K562 (cell line): Measurements from ENCODE around the gene PRIM1. TPM values are rescaled to one million over a fixed set of nuclear protein-coding genes. Genes with fewer than 3 reads are reported as not detected.

Experiments
- ARHGAP35 ChIP-seq: fragments of 450-650 bp; IDR thresholded peaks from 2 replicates; pipeline ENCODE4 v1.6.1; 2018; ENCODE audit not compliant: partially characterized antibody
- ELF1 ChIP-seq: fragments of 200-800 bp; sonication (Bioruptor generic); IDR thresholded peaks from 2 replicates; pipeline ENCODE4 v1.6.1; 2016; ENCODE audit warnings: missing genetic modification characterization, missing compliant biosample characterization
- FOXM1 ChIP-seq, 2 experiments: fragments of 450-650 bp in 1 of 2; sonication (generic) in 1 of 2; formaldehyde crosslinking in 1 of 2; IDR thresholded peaks; 2 replicates each; pipeline versions ENCODE4 v1.6.1 to v1.9.0; 2017 to 2022; ENCODE audit warnings: low read depth in 2 of 2, mild to moderate bottlenecking in 2 of 2, missing genetic modification reagents in 1 of 2, moderate library complexity in 1 of 2
- KAT2B ChIP-seq: IDR thresholded peaks from one replicate; pipeline ENCODE4 v1.6.1; 2012; ENCODE audit warnings: low read depth, mild to moderate bottlenecking, control low read depth, inconsistent platforms, low read length, moderate library complexity
- KHSRP ChIP-seq: fragments of 450-650 bp; IDR thresholded peaks from 2 replicates; pipeline ENCODE4 v1.6.1; 2017
- MEF2A ChIP-seq: IDR thresholded peaks from 2 replicates; pipeline ENCODE4 v1.6.1; 2011; ENCODE audit warnings: low read depth, mild to moderate bottlenecking, low read length, moderate library complexity; ENCODE audit not compliant: control insufficient read depth
- NFE2L1 ChIP-seq: fragments of 450-650 bp; IDR thresholded peaks from 2 replicates; pipeline ENCODE4 v1.6.1; 2016; ENCODE audit warnings: missing genetic modification characterization, low read depth, mild to moderate bottlenecking, missing compliant biosample characterization, moderate library complexity, borderline replicate concordance
- OTX1 ChIP-seq: fragments of 450-650 bp; formaldehyde crosslinking; IDR thresholded peaks from 2 replicates; pipeline ENCODE4 v1.4.0; 2022; ENCODE audit warnings: mild to moderate bottlenecking
- PHB2 ChIP-seq: fragments of 450-650 bp; IDR thresholded peaks from 2 replicates; pipeline ENCODE4 v1.6.1; 2017; ENCODE audit warnings: low read depth
- RBFOX2 ChIP-seq: fragments of 200-400 bp; formaldehyde crosslinking; IDR thresholded peaks from 2 replicates; pipeline ENCODE4 v1.6.1; 2017; ENCODE audit warnings: low read depth, mild to moderate bottlenecking, low read length, moderate library complexity
- RFX5 ChIP-seq: IDR thresholded peaks from 2 replicates; pipeline ENCODE4 v1.6.1; 2011; ENCODE audit warnings: low read depth, mild to moderate bottlenecking, improper control_type of control experiment, low read length
- SAP30 ChIP-seq: fragments of 200-600 bp; sonication (generic); IDR thresholded peaks from 2 replicates; pipeline ENCODE4 v1.6.1; 2012; ENCODE audit warnings: borderline replicate concordance, low read depth, mild to moderate bottlenecking, moderate library complexity, low read length, control low read depth, inconsistent platforms; ENCODE audit not compliant: insufficient read depth, poor library complexity, severe bottlenecking
- SP1 ChIP-seq: sonication (generic); formaldehyde crosslinking; IDR thresholded peaks from 2 replicates; pipeline ENCODE4 v1.8.1; 2022; ENCODE audit warnings: mild to moderate bottlenecking, missing genetic modification reagents
- ZFP1 ChIP-seq: fragments of 450-650 bp; formaldehyde crosslinking; IDR thresholded peaks from 2 replicates; pipeline ENCODE4 v1.4.0; 2020; ENCODE audit warnings: mild to moderate bottlenecking, mixed read lengths
- ZNF696 ChIP-seq: fragments of 250-450 bp; sonication (Bioruptor Pico); conservative IDR thresholded peaks from 2 replicates; pipeline ENCODE4 v1.4.0; 2020; ENCODE audit warnings: mild to moderate bottlenecking, moderate library complexity
- polyA plus RNA-seq, 8 experiments: library from polyadenylated mRNA; depleted of rRNA in 4 of 8; stranded (reverse) in 5 of 8; unstranded in 3 of 8; fragments of >200 nt; fragmentation: Nextera tagmentation in 2 of 8; fragmentation: Illumina TruSeq in 1 of 8; extraction: Ambion mirVana in 2 of 8; extraction: Trizol in 1 of 8; gene quantifications; 2 replicates each; pipeline versions ENCODE4 v1.2.1 to v1.2.3, GENCODE V29; 2011 to 2014; ENCODE audit warnings: inconsistent platforms in 1 of 8, missing spikeins in 1 of 8
- total RNA-seq, 7 experiments: library from RNA; depleted of rRNA in 6 of 7; stranded (reverse); fragments of >200 nt in 6 of 7; fragmentation: Illumina TruSeq in 2 of 7; extraction: Trizol in 2 of 7; gene quantifications; 2 replicates each; pipeline versions ENCODE4 v1.2.1 to v1.2.3, GENCODE V29; 2011 to 2021; ENCODE audit warnings: low replicate concordance in 1 of 7
- TF ChIP-seq, protein P1 (sequence below), 2 experiments: fragments of 450-650 bp in 1 of 2; IDR thresholded peaks; 2 replicates each; pipeline ENCODE4 v1.6.1; 2011 to 2017; ENCODE audit warnings: low read depth in 2 of 2, antibody characterized with exemption in 1 of 2, borderline replicate concordance in 1 of 2, low read length in 1 of 2, mild to moderate bottlenecking in 1 of 2, mixed read lengths in 1 of 2; ENCODE audit not compliant: control insufficient read depth in 1 of 2
- TF ChIP-seq, protein P2 (sequence below): fragments of 450-650 bp; IDR thresholded peaks from 2 replicates; pipeline ENCODE4 v1.6.1; 2016; ENCODE audit warnings: low read depth, mild to moderate bottlenecking, moderate library complexity
- TF ChIP-seq, protein P3 (sequence below): IDR thresholded peaks from 2 replicates; pipeline ENCODE4 v1.6.1; 2011; ENCODE audit warnings: borderline replicate concordance, low read depth, mild to moderate bottlenecking, moderate library complexity, low read length; ENCODE audit not compliant: insufficient read depth, poor library complexity, severe bottlenecking
- TF ChIP-seq, protein P4 (sequence below): fragments of 450-650 bp; IDR thresholded peaks from 2 replicates; pipeline ENCODE4 v1.6.1; 2016; ENCODE audit warnings: antibody characterized with exemption

The PRIM1 gene
- total and polyA plus RNA-seq, 9 of the 15 experiments (the other 6 are each of a cell fraction or from before 2014, with no cell fraction given), result 67.2 to 179 (median 140) TPM

DNA sequence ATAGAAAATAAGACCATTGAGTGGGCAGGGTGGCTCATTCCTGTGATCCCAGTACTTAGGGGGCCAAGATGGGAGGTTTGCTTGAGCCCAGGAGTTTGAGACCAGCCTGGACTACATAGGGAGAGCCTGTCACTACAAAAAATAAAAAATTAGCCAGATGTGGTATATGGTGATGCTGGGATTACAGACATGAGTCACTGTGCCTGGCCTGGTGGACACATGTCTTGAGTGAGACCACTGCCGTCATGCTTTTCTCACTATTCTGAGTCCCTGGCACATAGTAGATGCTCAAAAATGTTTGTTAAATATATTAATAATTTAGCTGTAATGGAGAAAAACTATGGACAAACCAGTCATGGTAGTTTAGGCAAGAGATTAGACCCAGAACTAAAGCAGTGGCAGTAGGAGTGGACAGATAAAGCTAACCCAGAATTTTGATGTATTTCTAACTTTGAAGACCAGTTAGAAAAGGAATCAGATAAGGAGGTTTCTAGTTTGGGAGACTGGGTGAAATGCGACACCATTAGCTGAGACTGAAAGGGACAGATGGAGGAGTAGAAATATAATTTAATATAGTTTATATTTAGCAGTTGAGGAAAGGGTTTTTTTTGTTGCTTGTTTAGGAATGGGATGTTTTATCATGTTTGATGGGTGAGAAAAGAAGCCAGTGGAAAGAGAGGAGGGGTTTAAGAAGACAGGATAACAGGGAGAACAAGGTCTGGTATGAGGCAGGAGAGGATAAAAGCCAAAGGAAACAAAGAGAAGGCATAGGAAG is 56.6 kb downstream of the PRIM1 start (continued):
- no peak for TF ChIP-seq MEF2A
- TF ChIP-seq RBFOX2, result no peak
- no peak for TF ChIP-seq SAP30
- TF ChIP-seq, protein P1, sequence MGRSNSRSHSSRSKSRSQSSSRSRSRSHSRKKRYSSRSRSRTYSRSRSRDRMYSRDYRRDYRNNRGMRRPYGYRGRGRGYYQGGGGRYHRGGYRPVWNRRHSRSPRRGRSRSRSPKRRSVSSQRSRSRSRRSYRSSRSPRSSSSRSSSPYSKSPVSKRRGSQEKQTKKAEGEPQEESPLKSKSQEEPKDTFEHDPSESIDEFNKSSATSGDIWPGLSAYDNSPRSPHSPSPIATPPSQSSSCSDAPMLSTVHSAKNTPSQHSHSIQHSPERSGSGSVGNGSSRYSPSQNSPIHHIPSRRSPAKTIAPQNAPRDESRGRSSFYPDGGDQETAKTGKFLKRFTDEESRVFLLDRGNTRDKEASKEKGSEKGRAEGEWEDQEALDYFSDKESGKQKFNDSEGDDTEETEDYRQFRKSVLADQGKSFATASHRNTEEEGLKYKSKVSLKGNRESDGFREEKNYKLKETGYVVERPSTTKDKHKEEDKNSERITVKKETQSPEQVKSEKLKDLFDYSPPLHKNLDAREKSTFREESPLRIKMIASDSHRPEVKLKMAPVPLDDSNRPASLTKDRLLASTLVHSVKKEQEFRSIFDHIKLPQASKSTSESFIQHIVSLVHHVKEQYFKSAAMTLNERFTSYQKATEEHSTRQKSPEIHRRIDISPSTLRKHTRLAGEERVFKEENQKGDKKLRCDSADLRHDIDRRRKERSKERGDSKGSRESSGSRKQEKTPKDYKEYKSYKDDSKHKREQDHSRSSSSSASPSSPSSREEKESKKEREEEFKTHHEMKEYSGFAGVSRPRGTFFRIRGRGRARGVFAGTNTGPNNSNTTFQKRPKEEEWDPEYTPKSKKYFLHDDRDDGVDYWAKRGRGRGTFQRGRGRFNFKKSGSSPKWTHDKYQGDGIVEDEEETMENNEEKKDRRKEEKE (IDR thresholded peaks at IDR 0.05; ENCODE audit: borderline replicate concordance in 1 of 2, control insufficient read depth in 1 of 2, low read depth in 2 of 2, low read length in 1 of 2), result no peak
- no peak for TF ChIP-seq SP1
- no peak for TF ChIP-seq ARHGAP35
- TF ChIP-seq ZFP1 (CRISPR knock-in tag), result no peak
- TF ChIP-seq RFX5, result no peak
- TF ChIP-seq, protein P2, sequence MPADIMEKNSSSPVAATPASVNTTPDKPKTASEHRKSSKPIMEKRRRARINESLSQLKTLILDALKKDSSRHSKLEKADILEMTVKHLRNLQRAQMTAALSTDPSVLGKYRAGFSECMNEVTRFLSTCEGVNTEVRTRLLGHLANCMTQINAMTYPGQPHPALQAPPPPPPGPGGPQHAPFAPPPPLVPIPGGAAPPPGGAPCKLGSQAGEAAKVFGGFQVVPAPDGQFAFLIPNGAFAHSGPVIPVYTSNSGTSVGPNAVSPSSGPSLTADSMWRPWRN, result peak; percentile 37; the same call in 1 of the 2 replicates
- no peak for TF ChIP-seq NFE2L1 (tag)
- no peak for TF ChIP-seq OTX1 (CRISPR knock-in tag)
- TF ChIP-seq FOXM1 (IDR thresholded peaks at IDR 0.05; ENCODE audit: low read depth), result no peak
- TF ChIP-seq FOXM1 (CRISPR knock-in tag; IDR thresholded peaks at IDR 0.05; ENCODE audit: low read depth), result no peak
- no peak for TF ChIP-seq ZNF696 (CRISPR knock-in tag)
- TF ChIP-seq, protein P3, sequence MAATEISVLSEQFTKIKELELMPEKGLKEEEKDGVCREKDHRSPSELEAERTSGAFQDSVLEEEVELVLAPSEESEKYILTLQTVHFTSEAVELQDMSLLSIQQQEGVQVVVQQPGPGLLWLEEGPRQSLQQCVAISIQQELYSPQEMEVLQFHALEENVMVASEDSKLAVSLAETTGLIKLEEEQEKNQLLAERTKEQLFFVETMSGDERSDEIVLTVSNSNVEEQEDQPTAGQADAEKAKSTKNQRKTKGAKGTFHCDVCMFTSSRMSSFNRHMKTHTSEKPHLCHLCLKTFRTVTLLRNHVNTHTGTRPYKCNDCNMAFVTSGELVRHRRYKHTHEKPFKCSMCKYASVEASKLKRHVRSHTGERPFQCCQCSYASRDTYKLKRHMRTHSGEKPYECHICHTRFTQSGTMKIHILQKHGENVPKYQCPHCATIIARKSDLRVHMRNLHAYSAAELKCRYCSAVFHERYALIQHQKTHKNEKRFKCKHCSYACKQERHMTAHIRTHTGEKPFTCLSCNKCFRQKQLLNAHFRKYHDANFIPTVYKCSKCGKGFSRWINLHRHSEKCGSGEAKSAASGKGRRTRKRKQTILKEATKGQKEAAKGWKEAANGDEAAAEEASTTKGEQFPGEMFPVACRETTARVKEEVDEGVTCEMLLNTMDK, result no peak
- no peak for TF ChIP-seq KHSRP
- no peak for TF ChIP-seq PHB2
- TF ChIP-seq, protein P4, sequence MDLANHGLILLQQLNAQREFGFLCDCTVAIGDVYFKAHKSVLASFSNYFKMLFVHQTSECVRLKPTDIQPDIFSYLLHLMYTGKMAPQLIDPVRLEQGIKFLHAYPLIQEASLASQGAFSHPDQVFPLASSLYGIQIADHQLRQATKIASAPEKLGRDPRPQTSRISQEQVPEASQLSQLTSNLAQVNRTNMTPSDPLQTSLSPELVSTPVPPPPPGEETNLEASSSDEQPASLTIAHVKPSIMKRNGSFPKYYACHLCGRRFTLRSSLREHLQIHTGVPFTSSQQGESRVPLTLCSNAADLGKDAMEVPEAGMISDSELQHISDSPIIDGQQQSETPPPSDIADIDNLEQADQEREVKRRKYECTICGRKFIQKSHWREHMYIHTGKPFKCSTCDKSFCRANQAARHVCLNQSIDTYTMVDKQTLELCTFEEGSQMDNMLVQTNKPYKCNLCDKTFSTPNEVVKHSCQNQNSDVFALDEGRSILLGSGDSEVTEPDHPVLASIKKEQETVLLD, result no peak
- no peak for TF ChIP-seq ELF1 (tag)
- TF ChIP-seq KAT2B, result no peak
